Measurements from ENCODE around the gene TM4SF20.
"Not testable (repeated sequence)": the region's sequence is repeated elsewhere in the genome, so short reads cannot be mapped to it uniquely, and the experiment has no call there.

The TM4SF20 gene

GRCh38 chr2:227398684-227399670 is 19.9 kb upstream of the TM4SF20 start:
- DNase-seq: no peak

- DNase-seq: no peak
Measured at GRCh38 chr2:227397562-227397961, 18.5 kb upstream of the TM4SF20 start.

- DNase-seq: no peak
Measured at GRCh38 chr2:227395556-227395955, 16.4 kb upstream of the TM4SF20 start.

- DNase-seq: no peak
Measured at GRCh38 chr2:227394401-227394800, 15.3 kb upstream of the TM4SF20 start.

- no peak for DNase-seq
Measured at GRCh38 chr2:227390468-227391256, 11.6 kb upstream of the TM4SF20 start.

- DNase-seq: no peak
Measured at GRCh38 chr2:227389661-227390060, 10.6 kb upstream of the TM4SF20 start.

GRCh38 chr2:227389231-227389630 is 10.1 kb upstream of the TM4SF20 start:
- no peak for DNase-seq

- DNase-seq: no peak
Measured at GRCh38 chr2:227388537-227389011, 9.5 kb upstream of the TM4SF20 start.

GRCh38 chr2:227387583-227387982 is 8.5 kb upstream of the TM4SF20 start, which contains the start of gene SCYGR1:
TSS of gene SCYGR1 (minus strand) at chr2:227387949. CDS start at chr2:227387949, 0 bp downstream.
- DNase-seq: not testable (repeated sequence)

GRCh38 chr2:227386630-227387029 is 7.5 kb upstream of the TM4SF20 start:
- DNase-seq: no peak

- no peak for DNase-seq
Measured at GRCh38 chr2:227383686-227384085, 4.6 kb upstream of the TM4SF20 start.

GRCh38 chr2:227382241-227382835 is 3.2 kb upstream of the TM4SF20 start:
- not testable (repeated sequence) for DNase-seq

GRCh38 chr2:227378371-227378782 is 729 bp downstream of the TM4SF20 start:
- no peak for DNase-seq

- no peak for DNase-seq
Measured at GRCh38 chr2:227377467-227378351, 1.4 kb downstream of the TM4SF20 start.

- DNase-seq: no peak
Measured at GRCh38 chr2:227376656-227377396, 2.3 kb downstream of the TM4SF20 start.

- peak; percentile 16 for DNase-seq
Measured at GRCh38 chr2:227374158-227374557, 4.9 kb downstream of the TM4SF20 start.

GRCh38 chr2:227373389-227373788 is 5.7 kb downstream of the TM4SF20 start:
- DNase-seq: no peak

GRCh38 chr2:227370791-227371312 is 8.3 kb downstream of the TM4SF20 start:
- peak; percentile 13 for DNase-seq

- DNase-seq: no peak
Measured at GRCh38 chr2:227370092-227370491, 9.0 kb downstream of the TM4SF20 start.

GRCh38 chr2:227368574-227368973 is 10.5 kb downstream of the TM4SF20 start:
- DNase-seq: no peak

GRCh38 chr2:227367427-227367795 is 11.7 kb downstream of the TM4SF20 start:
- no peak for DNase-seq

All from CD4-positive, alpha-beta T cell treated with Interleukin-17A for 1 hour (primary cell).